ENCODE results near the gene TBC1D22A.

The TBC1D22A gene

DNA sequence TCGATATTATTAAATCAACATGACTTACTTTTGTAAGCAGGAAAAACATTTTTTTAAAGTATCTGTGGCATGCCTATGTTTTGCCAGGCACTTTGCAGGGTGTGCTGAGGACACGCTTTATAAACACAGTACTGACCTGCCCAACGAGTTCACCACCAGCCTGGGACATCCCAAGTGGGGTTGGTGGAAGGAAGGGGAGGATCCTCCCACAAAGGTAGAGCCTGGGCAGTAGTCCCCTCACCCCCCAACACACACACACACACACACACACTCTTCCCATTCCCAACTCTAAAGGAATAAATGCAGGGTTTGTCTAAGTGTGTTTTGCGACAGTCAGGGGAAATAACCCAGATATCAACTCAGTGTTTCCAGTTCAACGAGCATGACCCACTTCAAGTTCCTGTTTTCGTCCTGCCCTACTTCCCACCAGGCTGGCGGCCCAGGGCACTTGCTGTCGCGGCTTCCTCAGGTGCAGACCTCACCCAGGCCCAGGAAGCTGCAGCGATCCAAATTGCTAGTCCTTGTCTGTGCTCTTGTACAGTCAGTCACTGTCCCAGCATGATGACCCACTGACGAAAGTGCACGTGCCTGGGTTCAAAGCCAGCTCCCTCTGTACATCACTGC lies 27.5 kb upstream of the TBC1D22A start:
- Histone ChIP-seq H3K9me3 (ENCODE audit: severe bottlenecking) (no peaks in the 10 kb centered on the region), H3K27ac (ENCODE audit: poor library complexity, severe bottlenecking) (no peak overlapping the region), H3K27me3 (ENCODE audit: insufficient read depth, poor library complexity, severe bottlenecking) (no peaks in the 10 kb centered on the region), H3K4me1 (ENCODE audit: insufficient read depth, poor library complexity, severe bottlenecking) (peaks cover 13% of the 10 kb centered on the region), H3K4me3 (ENCODE audit: severe bottlenecking) (no peak overlapping the region), H3K36me3 (ENCODE audit: low read depth) (peaks cover 7% of the 10 kb centered on the region; the same call in 1 of the 2 replicates)
- no peak for ATAC-seq (ENCODE audit: low read depth)
- DNase-seq (ENCODE audit: low spot score): no peak
- TF ChIP-seq, protein P1, sequence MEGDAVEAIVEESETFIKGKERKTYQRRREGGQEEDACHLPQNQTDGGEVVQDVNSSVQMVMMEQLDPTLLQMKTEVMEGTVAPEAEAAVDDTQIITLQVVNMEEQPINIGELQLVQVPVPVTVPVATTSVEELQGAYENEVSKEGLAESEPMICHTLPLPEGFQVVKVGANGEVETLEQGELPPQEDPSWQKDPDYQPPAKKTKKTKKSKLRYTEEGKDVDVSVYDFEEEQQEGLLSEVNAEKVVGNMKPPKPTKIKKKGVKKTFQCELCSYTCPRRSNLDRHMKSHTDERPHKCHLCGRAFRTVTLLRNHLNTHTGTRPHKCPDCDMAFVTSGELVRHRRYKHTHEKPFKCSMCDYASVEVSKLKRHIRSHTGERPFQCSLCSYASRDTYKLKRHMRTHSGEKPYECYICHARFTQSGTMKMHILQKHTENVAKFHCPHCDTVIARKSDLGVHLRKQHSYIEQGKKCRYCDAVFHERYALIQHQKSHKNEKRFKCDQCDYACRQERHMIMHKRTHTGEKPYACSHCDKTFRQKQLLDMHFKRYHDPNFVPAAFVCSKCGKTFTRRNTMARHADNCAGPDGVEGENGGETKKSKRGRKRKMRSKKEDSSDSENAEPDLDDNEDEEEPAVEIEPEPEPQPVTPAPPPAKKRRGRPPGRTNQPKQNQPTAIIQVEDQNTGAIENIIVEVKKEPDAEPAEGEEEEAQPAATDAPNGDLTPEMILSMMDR (IDR thresholded peaks at IDR 0.05; ENCODE audit: poor library complexity, severe bottlenecking): no peak

DNA sequence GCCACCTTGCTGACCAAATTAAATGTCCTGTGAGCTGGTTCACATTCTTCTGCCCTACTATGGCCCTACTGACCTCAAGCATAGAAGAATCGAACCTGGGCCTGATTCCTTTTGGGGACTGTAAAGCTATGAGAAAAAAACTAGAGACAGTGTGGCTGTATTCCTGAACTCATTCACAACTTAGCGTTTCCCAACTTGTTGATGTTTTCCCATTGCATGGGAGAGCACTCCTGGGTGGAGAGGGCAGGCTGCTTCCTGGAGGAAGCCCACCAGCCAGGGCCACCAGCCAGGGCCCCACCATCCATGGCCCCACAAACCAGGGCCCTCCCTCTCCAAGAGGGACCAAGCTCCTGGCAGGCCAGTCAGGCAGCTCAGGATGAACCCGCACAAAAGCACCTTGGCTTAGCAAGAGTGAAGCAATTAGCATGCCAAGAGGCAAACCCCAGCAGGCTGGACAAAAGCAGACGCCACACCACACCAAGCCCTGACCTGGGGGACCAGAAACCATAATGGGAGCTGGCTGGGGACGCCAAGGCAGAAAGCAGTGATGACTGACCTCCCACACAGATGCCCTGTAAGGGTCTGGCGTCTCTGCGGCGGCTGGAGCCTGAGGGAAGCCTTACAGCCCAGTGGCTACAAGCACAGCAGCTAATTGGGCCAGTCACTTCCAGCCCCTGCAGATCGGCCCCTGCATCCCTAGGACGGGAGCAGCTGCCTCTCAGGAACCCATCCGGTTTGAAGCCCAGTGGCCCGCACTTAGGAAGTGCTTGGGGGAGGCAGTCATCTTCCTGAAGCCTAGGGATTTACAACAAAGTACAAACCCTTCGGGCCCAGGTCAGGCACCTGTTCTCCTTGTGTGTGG lies 26.5 kb upstream of the TBC1D22A start:
- Histone ChIP-seq H3K4me1 (ENCODE audit: insufficient read depth, poor library complexity, severe bottlenecking) (peaks cover 13% of the 10 kb centered on the region), H3K9me3 (ENCODE audit: severe bottlenecking) (no peaks in the 10 kb centered on the region), H3K4me3 (ENCODE audit: severe bottlenecking) (no peak overlapping the region), H3K27ac (ENCODE audit: poor library complexity, severe bottlenecking) (no peak overlapping the region), H3K36me3 (ENCODE audit: low read depth) (peaks cover 7% of the 10 kb centered on the region; the same call in 1 of the 2 replicates), H3K27me3 (ENCODE audit: insufficient read depth, poor library complexity, severe bottlenecking) (no peaks in the 10 kb centered on the region)
- ATAC-seq (ENCODE audit: low read depth): no peak
- no peak for DNase-seq (ENCODE audit: low spot score)
- TF ChIP-seq, protein P1 (IDR thresholded peaks at IDR 0.05; ENCODE audit: poor library complexity, severe bottlenecking): no peak

DNA sequence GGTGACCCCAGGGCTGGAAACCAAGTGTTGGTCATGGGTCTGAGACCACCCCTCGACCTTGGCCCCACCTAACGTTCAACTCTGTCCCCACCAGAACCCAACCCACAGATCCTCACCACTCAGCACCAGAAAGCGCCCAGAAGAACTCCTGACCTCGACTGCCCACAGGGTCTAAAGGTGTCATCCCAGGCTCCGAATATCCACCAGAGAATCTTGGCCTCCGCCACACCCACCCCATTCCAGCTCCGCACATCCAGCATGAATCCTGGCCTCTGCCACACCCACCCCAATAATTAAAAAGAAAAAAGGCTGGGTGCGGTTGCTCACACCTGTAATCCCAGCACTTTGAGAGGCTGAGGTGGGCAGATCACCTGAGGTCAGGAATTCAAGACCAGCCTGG lies 25.7 kb upstream of the TBC1D22A start:
- ATAC-seq (ENCODE audit: low read depth) (no peak), DNase-seq (ENCODE audit: low spot score) (no peak)
- TF ChIP-seq, protein P1 (IDR thresholded peaks at IDR 0.05; ENCODE audit: poor library complexity, severe bottlenecking): no peak
- H3K27me3 ChIP-seq (ENCODE audit: insufficient read depth, poor library complexity, severe bottlenecking): no peaks in the 10 kb centered on the region
- no peaks in the 10 kb centered on the region for H3K9me3 ChIP-seq (ENCODE audit: severe bottlenecking)
- H3K4me1 ChIP-seq (ENCODE audit: insufficient read depth, poor library complexity, severe bottlenecking): peaks cover 8% of the 10 kb centered on the region
- H3K4me3 ChIP-seq (ENCODE audit: severe bottlenecking): peak overlapping the region; percentile 95
- peaks cover 7% of the 10 kb centered on the region; the same call in 1 of the 2 replicates for H3K36me3 ChIP-seq (ENCODE audit: low read depth)
- no peak overlapping the region for H3K27ac ChIP-seq (ENCODE audit: poor library complexity, severe bottlenecking)

DNA sequence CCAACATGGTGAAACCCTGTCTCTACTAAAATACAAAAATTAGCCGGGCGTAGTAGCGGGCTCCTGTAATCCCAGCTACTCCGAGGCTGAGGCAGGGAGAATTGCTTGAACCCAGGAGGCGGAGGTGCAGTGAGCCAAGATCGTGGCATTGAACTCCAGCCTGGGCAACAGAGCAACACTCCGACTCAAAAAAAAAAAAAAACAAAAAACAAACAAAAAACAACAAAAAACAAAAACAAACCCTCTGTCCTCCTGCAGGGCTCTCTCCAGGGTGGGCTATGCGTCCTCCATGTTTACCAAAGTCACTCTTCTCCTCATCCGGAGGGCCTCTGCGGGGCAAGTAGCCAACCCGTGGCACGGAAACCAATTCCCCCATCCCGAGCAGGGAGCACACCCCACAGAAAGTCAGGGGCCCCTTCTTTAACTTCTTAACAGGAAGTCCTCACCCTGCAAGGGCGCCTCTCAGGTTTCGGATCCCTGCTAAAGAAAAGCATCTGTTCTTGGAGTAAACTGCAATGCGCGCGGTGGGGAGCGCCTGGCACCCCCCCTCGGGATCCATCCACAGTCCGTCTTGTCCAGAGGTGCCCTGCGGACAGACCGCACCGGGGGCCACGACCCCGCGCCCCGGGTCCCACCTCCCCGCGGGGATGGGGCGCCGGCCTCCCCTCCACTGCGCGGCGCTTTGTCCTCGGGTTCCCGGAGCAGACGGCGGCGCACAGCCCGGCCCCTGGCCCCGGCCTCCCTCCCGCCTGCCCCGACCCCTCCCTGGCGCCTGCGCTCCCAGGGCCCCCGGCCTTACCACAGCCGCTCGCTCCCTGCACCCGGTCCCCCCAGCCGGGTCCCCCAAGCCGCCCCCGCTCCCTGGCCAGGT lies 25.1 kb upstream of the TBC1D22A start:
- ATAC-seq (ENCODE audit: low read depth) (no peak), DNase-seq (ENCODE audit: low spot score) (no peak)
- Histone ChIP-seq H3K27ac (ENCODE audit: poor library complexity, severe bottlenecking) (peak overlapping the region; percentile 80), H3K36me3 (ENCODE audit: low read depth) (peaks cover 7% of the 10 kb centered on the region; the same call in 1 of the 2 replicates), H3K4me1 (ENCODE audit: insufficient read depth, poor library complexity, severe bottlenecking) (peaks cover 5% of the 10 kb centered on the region), H3K9me3 (ENCODE audit: severe bottlenecking) (no peaks in the 10 kb centered on the region), H3K4me3 (ENCODE audit: severe bottlenecking) (peak overlapping the region; percentile 95), H3K27me3 (ENCODE audit: insufficient read depth, poor library complexity, severe bottlenecking) (no peaks in the 10 kb centered on the region)
- TF ChIP-seq, protein P1 (IDR thresholded peaks at IDR 0.05; ENCODE audit: poor library complexity, severe bottlenecking): no peak

All from RWPE2 (cell line).